ENCODE results near the gene ITIH4. TPM values are rescaled to one million over a fixed set of nuclear protein-coding genes. Genes with fewer than 3 reads are reported as not detected.

ITIH4 gene
- total RNA-seq, 6 experiments from 2014 or later = 1,573 to 4,137 (median 3,531) TPM

DNA sequence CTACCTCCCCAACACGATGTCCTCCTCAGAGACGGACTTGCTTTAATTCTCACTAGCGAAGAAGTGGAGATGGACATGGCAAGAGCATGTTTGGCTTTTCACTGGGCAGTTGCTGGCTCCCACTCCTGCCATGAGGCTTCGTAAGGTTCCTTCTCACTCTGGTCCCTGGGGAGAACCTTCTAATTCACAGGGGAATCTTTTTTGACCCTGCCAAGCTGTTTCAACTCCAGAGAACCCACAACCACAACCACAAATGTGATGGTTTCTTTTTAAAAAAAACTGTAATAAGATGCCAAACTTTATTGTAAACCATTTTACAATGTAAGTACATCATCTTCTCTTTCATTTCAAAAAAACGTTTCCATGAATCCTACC, 6.0 kb upstream of the ITIH4 start:
- Histone ChIP-seq H3K4me3 (no peak overlapping the region), H3K27me3 (no peaks in the 10 kb centered on the region), H3K27ac (no peak overlapping the region), H3K4me1 (peaks cover 0 to 64% (median 16%) of the 10 kb centered on the region in 4 donors), H3K9me3 (no peaks in the 10 kb centered on the region), H3K36me3 (peaks cover 0 to 8% (median 0%) of the 10 kb centered on the region in 4 donors)
- ATAC-seq (no peak), DNase-seq (no peak)
- 88% methylated on average over 4 of the region's 5 CpGs for WGBS (ENCODE audit: insufficient coverage, low coverage, low lambda C conversion rate, missing lambda C conversion rate)
- intact Hi-C loops (cut with DNase I) = no loop called here
- no peak for TF ChIP-seq POLR2A (IDR thresholded peaks at IDR 0.05)
- TF ChIP-seq CTCF (IDR thresholded peaks at IDR 0.05) = no peak

GRCh38 chr3:52835766-52836470, 5.4 kb upstream of the ITIH4 start:
- WGBS (ENCODE audit: insufficient coverage, low coverage, low lambda C conversion rate, missing lambda C conversion rate) = 84% methylated on average over 4 of the region's 8 CpGs
- peak overlapping the region in 1 of 3 donors; percentile 38 for H3K27ac ChIP-seq
- peaks cover 0 to 8% (median 0%) of the 10 kb centered on the region in 4 donors for H3K36me3 ChIP-seq
- H3K4me1 ChIP-seq = peaks cover 0 to 59% (median 16%) of the 10 kb centered on the region in 4 donors
- H3K9me3 ChIP-seq = no peaks in the 10 kb centered on the region
- H3K27me3 ChIP-seq = no peaks in the 10 kb centered on the region
- ATAC-seq = no peak
- intact Hi-C loops (cut with DNase I) = no loop called here
- TF ChIP-seq CTCF (IDR thresholded peaks at IDR 0.05) = no peak
- no peak for TF ChIP-seq POLR2A (IDR thresholded peaks at IDR 0.05)
- no peak overlapping the region for H3K4me3 ChIP-seq
- DNase-seq = peak in 2 of 3 donors; percentile 37

- ATAC-seq (peak in 3 of 4 donors; percentile 3 to 28 (median 4)), DNase-seq (peak in 2 of 3 donors; percentile 65 to 75)
- intact Hi-C loops (cut with DNase I) = no loop called here
Observed at GRCh38 chr3:52834871-52835501, 4.5 kb upstream of the ITIH4 start, which contains the start of gene MUSTN1. TSS of gene MUSTN1 (minus strand) at chr3:52835019. CDS start at chr3:52834948, 71 bp downstream.

DNA sequence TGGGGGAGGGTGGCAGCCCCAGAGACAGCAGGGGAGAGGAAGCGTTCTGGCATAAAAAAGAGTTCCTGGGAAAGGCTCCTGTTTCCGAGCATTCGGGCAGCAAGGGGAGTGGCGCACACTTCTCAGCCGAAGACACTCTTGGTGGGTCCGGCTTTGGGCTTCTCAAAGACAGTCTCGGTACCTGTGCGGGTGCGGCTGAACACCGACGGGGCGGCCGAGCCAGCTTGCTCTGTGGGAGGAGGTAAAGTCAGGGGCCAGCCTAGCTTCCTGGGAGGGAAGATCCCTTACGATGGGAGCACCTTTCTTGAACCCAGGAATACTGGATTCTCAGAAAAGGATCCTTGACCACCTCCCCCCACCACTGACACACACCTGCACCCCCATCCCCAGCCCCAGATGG, 2.7 kb upstream of the ITIH4 start:
- peaks cover 0 to 21% (median under 1%) of the 10 kb centered on the region in 4 donors for H3K36me3 ChIP-seq
- ATAC-seq (no peak), DNase-seq (peak in 1 of 3 donors; percentile 48)
- no peaks in the 10 kb centered on the region for H3K9me3 ChIP-seq
- H3K4me3 ChIP-seq = no peak overlapping the region
- intact Hi-C loops (cut with DNase I) = no loop called here
- peak overlapping the region in 1 of 3 donors; percentile 95 for H3K27ac ChIP-seq
- no peaks in the 10 kb centered on the region for H3K27me3 ChIP-seq
- TF ChIP-seq POLR2A (IDR thresholded peaks at IDR 0.05) (no peak), CTCF (IDR thresholded peaks at IDR 0.05) (no peak)
- WGBS (ENCODE audit: insufficient coverage, low coverage, low lambda C conversion rate, missing lambda C conversion rate) = 94% methylated on average over 3 of the region's 14 CpGs
- H3K4me1 ChIP-seq = peaks cover 0 to 45% (median 12%) of the 10 kb centered on the region in 4 donors

More at GRCh38 chr3:52834871-52835501, 4.5 kb upstream of the ITIH4 start, which contains the start of gene MUSTN1:
- H3K36me3 ChIP-seq = peaks cover 0 to 8% (median 0%) of the 10 kb centered on the region in 4 donors
- no peaks in the 10 kb centered on the region for H3K27me3 ChIP-seq
- H3K9me3 ChIP-seq = no peaks in the 10 kb centered on the region
- 18% methylated on average over 4 of the region's 11 CpGs for WGBS (ENCODE audit: insufficient coverage, low coverage, low lambda C conversion rate, missing lambda C conversion rate)
- H3K4me3 ChIP-seq = no peak within 1 kb of the TSS
- H3K27ac ChIP-seq = peak within 1 kb of the TSS in 1 of 3 donors; percentile 38
- TF ChIP-seq CTCF (IDR thresholded peaks at IDR 0.05) = no peak
- TF ChIP-seq POLR2A (IDR thresholded peaks at IDR 0.05) = no peak
- H3K4me1 ChIP-seq = peaks cover 0 to 53% (median 16%) of the 10 kb centered on the region in 4 donors
